A549 (cell line): ENCODE data around the gene CCDC57.
"Not testable (repeated sequence)": the region's sequence is repeated elsewhere in the genome, so short reads cannot be mapped to it uniquely, and the experiment has no call there.

Experiments
- BHLHE40 ChIP-seq: IDR thresholded peaks from 2 replicates; pipeline ENCODE4 v1.6.1; 2012; ENCODE audit warnings: low read depth, low read length, inconsistent platforms
- EP300 ChIP-seq, 2 experiments: fragments of >200 bp; sonication (Bioruptor Twin); formaldehyde crosslinking; IDR thresholded peaks; 2 replicates in 1 of 2; 3 replicates in 1 of 2; pipeline ENCODE4 v1.6.1; 2016 to 2017
- MYC ChIP-seq: IDR thresholded peaks from 2 replicates; pipeline ENCODE4 v1.6.1; 2012; ENCODE audit warnings: mild to moderate bottlenecking, inconsistent platforms, low read length, improper control_type of control experiment, borderline replicate concordance
- POLR2AphosphoS2 ChIP-seq: conservative IDR thresholded peaks from 2 replicates; pipeline ENCODE4 v1.6.1; 2012; ENCODE audit warnings: low read length, improper control_type of control experiment, inconsistent platforms
- RFX5 ChIP-seq: fragments of 450-650 bp; IDR thresholded peaks from 2 replicates; pipeline ENCODE4 v1.7.1; 2014; ENCODE audit warnings: antibody characterized with exemption, mild to moderate bottlenecking, moderate library complexity
- SMC3 ChIP-seq: fragments of >200 bp; sonication (Bioruptor Twin); formaldehyde crosslinking; IDR thresholded peaks from 3 replicates; pipeline ENCODE4 v1.6.1; 2018; ENCODE audit warnings: inconsistent platforms
- TF ChIP-seq, protein P1 (sequence below): fragments of >200 bp; sonication (Bioruptor Twin); formaldehyde crosslinking; IDR thresholded peaks from 3 replicates; pipeline ENCODE4 v1.5.1; 2016
- TF ChIP-seq, protein P2 (sequence below): IDR thresholded peaks from 2 replicates; pipeline ENCODE4 v1.6.1; 2012
- TF ChIP-seq, protein P3 (sequence below): fragments of 200-600 bp; sonication (generic); IDR thresholded peaks from 2 replicates; pipeline ENCODE4 v1.6.1; 2016; ENCODE audit warnings: antibody characterized with exemption, mild to moderate bottlenecking, moderate library complexity

DNA sequence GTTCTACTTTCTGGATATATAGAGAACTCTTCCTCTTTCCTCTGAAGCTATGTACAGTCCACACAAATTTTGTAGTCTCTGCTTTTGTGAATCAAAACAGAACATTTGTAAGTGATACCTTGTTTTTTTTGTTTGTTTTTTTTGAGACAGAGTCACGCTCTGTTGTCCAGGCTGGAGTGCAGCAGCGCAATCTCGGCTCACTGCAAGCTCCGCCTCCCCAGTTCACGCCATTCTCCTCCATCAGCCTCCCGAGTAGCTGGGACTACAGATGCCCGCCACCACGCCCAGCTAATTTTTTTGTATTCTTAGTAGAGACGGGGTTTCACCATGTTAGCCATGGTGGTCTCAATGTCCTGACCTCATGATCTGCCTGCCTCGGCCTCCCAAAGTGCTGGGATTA, 72.7 kb downstream of the CCDC57 start:
- TF ChIP-seq SMC3; RFX5; MYC; POLR2AphosphoS2; EP300 (IDR thresholded peaks at IDR 0.05); BHLHE40: not testable (repeated sequence)
- TF ChIP-seq, protein P1, sequence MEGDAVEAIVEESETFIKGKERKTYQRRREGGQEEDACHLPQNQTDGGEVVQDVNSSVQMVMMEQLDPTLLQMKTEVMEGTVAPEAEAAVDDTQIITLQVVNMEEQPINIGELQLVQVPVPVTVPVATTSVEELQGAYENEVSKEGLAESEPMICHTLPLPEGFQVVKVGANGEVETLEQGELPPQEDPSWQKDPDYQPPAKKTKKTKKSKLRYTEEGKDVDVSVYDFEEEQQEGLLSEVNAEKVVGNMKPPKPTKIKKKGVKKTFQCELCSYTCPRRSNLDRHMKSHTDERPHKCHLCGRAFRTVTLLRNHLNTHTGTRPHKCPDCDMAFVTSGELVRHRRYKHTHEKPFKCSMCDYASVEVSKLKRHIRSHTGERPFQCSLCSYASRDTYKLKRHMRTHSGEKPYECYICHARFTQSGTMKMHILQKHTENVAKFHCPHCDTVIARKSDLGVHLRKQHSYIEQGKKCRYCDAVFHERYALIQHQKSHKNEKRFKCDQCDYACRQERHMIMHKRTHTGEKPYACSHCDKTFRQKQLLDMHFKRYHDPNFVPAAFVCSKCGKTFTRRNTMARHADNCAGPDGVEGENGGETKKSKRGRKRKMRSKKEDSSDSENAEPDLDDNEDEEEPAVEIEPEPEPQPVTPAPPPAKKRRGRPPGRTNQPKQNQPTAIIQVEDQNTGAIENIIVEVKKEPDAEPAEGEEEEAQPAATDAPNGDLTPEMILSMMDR, result not testable (repeated sequence)
- TF ChIP-seq, protein P2, sequence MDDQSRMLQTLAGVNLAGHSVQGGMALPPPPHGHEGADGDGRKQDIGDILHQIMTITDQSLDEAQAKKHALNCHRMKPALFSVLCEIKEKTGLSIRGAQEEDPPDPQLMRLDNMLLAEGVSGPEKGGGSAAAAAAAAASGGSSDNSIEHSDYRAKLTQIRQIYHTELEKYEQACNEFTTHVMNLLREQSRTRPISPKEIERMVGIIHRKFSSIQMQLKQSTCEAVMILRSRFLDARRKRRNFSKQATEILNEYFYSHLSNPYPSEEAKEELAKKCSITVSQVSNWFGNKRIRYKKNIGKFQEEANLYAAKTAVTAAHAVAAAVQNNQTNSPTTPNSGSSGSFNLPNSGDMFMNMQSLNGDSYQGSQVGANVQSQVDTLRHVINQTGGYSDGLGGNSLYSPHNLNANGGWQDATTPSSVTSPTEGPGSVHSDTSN, result not testable (repeated sequence)
- TF ChIP-seq, protein P3, sequence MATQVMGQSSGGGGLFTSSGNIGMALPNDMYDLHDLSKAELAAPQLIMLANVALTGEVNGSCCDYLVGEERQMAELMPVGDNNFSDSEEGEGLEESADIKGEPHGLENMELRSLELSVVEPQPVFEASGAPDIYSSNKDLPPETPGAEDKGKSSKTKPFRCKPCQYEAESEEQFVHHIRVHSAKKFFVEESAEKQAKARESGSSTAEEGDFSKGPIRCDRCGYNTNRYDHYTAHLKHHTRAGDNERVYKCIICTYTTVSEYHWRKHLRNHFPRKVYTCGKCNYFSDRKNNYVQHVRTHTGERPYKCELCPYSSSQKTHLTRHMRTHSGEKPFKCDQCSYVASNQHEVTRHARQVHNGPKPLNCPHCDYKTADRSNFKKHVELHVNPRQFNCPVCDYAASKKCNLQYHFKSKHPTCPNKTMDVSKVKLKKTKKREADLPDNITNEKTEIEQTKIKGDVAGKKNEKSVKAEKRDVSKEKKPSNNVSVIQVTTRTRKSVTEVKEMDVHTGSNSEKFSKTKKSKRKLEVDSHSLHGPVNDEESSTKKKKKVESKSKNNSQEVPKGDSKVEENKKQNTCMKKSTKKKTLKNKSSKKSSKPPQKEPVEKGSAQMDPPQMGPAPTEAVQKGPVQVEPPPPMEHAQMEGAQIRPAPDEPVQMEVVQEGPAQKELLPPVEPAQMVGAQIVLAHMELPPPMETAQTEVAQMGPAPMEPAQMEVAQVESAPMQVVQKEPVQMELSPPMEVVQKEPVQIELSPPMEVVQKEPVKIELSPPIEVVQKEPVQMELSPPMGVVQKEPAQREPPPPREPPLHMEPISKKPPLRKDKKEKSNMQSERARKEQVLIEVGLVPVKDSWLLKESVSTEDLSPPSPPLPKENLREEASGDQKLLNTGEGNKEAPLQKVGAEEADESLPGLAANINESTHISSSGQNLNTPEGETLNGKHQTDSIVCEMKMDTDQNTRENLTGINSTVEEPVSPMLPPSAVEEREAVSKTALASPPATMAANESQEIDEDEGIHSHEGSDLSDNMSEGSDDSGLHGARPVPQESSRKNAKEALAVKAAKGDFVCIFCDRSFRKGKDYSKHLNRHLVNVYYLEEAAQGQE, result not testable (repeated sequence)
